HG02981 (cell line): ENCODE results near the gene CDC42EP3.
A peak's percentile ranks its signal among the peaks of the same experiment; 100 is the strongest.

Experiments
- ATAC-seq: cut with Tn5 transposase; IDR thresholded peaks from one replicate; pipeline ENCODE4 v1.9.1; 2021; ENCODE audit warnings: mild to moderate bottlenecking, moderate library complexity; ENCODE audit not compliant: unreplicated experiment

Gene CDC42EP3

GRCh38 chr2:37656512-37657423 is 14.7 kb downstream of the CDC42EP3 start:
- no peak for ATAC-seq

- peak; percentile 75 for ATAC-seq
Measured at GRCh38 chr2:37654932-37655841, 16.3 kb downstream of the CDC42EP3 start.

- no peak for ATAC-seq
Measured at GRCh38 chr2:37654419-37654818, 17.0 kb downstream of the CDC42EP3 start.

- ATAC-seq = peak; percentile 49
Measured at GRCh38 chr2:37653805-37654378, 17.6 kb downstream of the CDC42EP3 start.

GRCh38 chr2:37653093-37653492 is 18.3 kb downstream of the CDC42EP3 start:
- no peak for ATAC-seq

GRCh38 chr2:37652199-37652640 is 19.2 kb downstream of the CDC42EP3 start:
- no peak for ATAC-seq

GRCh38 chr2:37650548-37651093 is 20.8 kb downstream of the CDC42EP3 start:
- ATAC-seq = no peak

- no peak for ATAC-seq
Measured at GRCh38 chr2:37649518-37649917, 21.9 kb downstream of the CDC42EP3 start.

GRCh38 chr2:37648331-37649011 is 23.0 kb downstream of the CDC42EP3 start:
- ATAC-seq = no peak

GRCh38 chr2:37647971-37648330 is 23.5 kb downstream of the CDC42EP3 start:
- no peak for ATAC-seq

- no peak for ATAC-seq
Measured at GRCh38 chr2:37645836-37646235, 25.6 kb downstream of the CDC42EP3 start.

- ATAC-seq = no peak
Measured at GRCh38 chr2:37645362-37645761, 26.1 kb downstream of the CDC42EP3 start.

- no peak for ATAC-seq
Measured at GRCh38 chr2:37644191-37644590, 27.3 kb downstream of the CDC42EP3 start.

GRCh38 chr2:37643730-37644078 is 27.7 kb downstream of the CDC42EP3 start:
- ATAC-seq = no peak

GRCh38 chr2:37642907-37643729 is 28.3 kb downstream of the CDC42EP3 start:
- no peak for ATAC-seq

GRCh38 chr2:37641582-37642171 is 29.8 kb downstream of the CDC42EP3 start:
- ATAC-seq = no peak

GRCh38 chr2:37639631-37640030 is 31.8 kb downstream of the CDC42EP3 start:
- no peak for ATAC-seq

GRCh38 chr2:37638973-37639372 is 32.5 kb downstream of the CDC42EP3 start:
- ATAC-seq = no peak

- ATAC-seq = no peak
Measured at GRCh38 chr2:37637985-37638384, 33.5 kb downstream of the CDC42EP3 start.
